Liver (tissue), 9 donors: Measurements from ENCODE around the gene FARSA. TPM values are rescaled to one million over a fixed set of nuclear protein-coding genes. Genes with fewer than 3 reads are reported as not detected.

ENCODE experiments used
- DNase-seq: peaks from one replicate; pipeline ENCODE4 v3.0.0-alpha.2; 2017; ENCODE audit warnings: low spot score
- H3K27ac ChIP-seq, 2 donors: one replicate each; pipeline ENCODE4 v1.7.0; 2013; ENCODE audit warnings: inconsistent platforms in 2 of 2, low read length in 2 of 2, control low read depth in 1 of 2, low read depth in 1 of 2, mild to moderate bottlenecking in 1 of 2
- H3K27me3 ChIP-seq, 4 donors: one replicate each; pipeline versions ENCODE4 v1.6.1 to v1.7.0; 2013; ENCODE audit warnings: low read length in 3 of 4, inconsistent platforms in 1 of 4, mild to moderate bottlenecking in 1 of 4, moderate library complexity in 1 of 4; ENCODE audit not compliant: control insufficient read depth in 4 of 4, insufficient read depth in 4 of 4
- H3K36me3 ChIP-seq, 4 donors: one replicate each; pipeline versions ENCODE4 v1.6.1 to v1.7.0; 2013; ENCODE audit warnings: low read length in 3 of 4, mild to moderate bottlenecking in 3 of 4, low read depth in 1 of 4, moderate library complexity in 1 of 4; ENCODE audit not compliant: control insufficient read depth in 4 of 4, insufficient read depth in 3 of 4
- H3K4me1 ChIP-seq, 4 donors: one replicate each; pipeline versions ENCODE4 v1.6.1 to v1.7.0; 2013; ENCODE audit warnings: low read length in 3 of 4, mild to moderate bottlenecking in 3 of 4, moderate library complexity in 1 of 4; ENCODE audit not compliant: control insufficient read depth in 4 of 4, insufficient read depth in 4 of 4
- H3K4me3 ChIP-seq, 3 donors: one replicate each; pipeline versions ENCODE4 v1.6.1 to v1.7.0; 2013; ENCODE audit warnings: low read length in 3 of 3, control low read depth in 1 of 3, low read depth in 1 of 3, mild to moderate bottlenecking in 1 of 3
- H3K9ac ChIP-seq, 2 donors: one replicate each; pipeline ENCODE4 v1.7.0; 2013; ENCODE audit warnings: low read length in 2 of 2, mild to moderate bottlenecking in 2 of 2, moderate library complexity in 2 of 2, control low read depth in 1 of 2, low read depth in 1 of 2
- H3K9me3 ChIP-seq, 4 donors: one replicate each; pipeline versions ENCODE4 v1.6.1 to v1.7.0; 2013; ENCODE audit warnings: low read length in 3 of 4; ENCODE audit not compliant: control insufficient read depth in 4 of 4
- FOXA1 ChIP-seq: IDR thresholded peaks from 2 replicates; pipeline ENCODE4 v1.6.1; 2016; ENCODE audit warnings: antibody characterized with exemption
- FOXA2 ChIP-seq: IDR thresholded peaks from 2 replicates; pipeline ENCODE4 v1.6.1; 2016; ENCODE audit warnings: antibody characterized with exemption
- GABPA ChIP-seq, 2 donors: IDR thresholded peaks in 1 of 2; conservative IDR thresholded peaks in 1 of 2; 2 replicates each; pipeline ENCODE4 v1.6.1; 2016; ENCODE audit warnings: antibody characterized with exemption in 2 of 2, mild to moderate bottlenecking in 1 of 2, moderate library complexity in 1 of 2
- HNF4A ChIP-seq, 2 donors: conservative IDR thresholded peaks; 2 replicates each; pipeline ENCODE4 v1.6.1; 2016; ENCODE audit warnings: antibody characterized with exemption in 2 of 2, mild to moderate bottlenecking in 2 of 2
- HNF4G ChIP-seq: IDR thresholded peaks from 2 replicates; pipeline ENCODE4 v1.6.1; 2016; ENCODE audit warnings: antibody characterized with exemption
- JUND ChIP-seq, 2 donors: IDR thresholded peaks; 2 replicates each; pipeline ENCODE4 v1.6.1; 2016; ENCODE audit warnings: antibody characterized with exemption in 2 of 2
- NR2F2 ChIP-seq: IDR thresholded peaks from 2 replicates; pipeline ENCODE4 v1.6.1; 2016; ENCODE audit warnings: antibody characterized with exemption
- RAD21 ChIP-seq, 2 donors: IDR thresholded peaks; 2 replicates each; pipeline ENCODE4 v1.6.1; 2016; ENCODE audit warnings: antibody characterized with exemption in 2 of 2, mild to moderate bottlenecking in 2 of 2
- RXRA ChIP-seq, 2 donors: IDR thresholded peaks; 2 replicates each; pipeline ENCODE4 v1.6.1; 2017 to 2018; ENCODE audit warnings: antibody characterized with exemption in 2 of 2, mild to moderate bottlenecking in 1 of 2
- SP1 ChIP-seq: IDR thresholded peaks from 2 replicates; pipeline ENCODE4 v1.6.1; 2018; ENCODE audit warnings: antibody characterized with exemption, mild to moderate bottlenecking
- TAF1 ChIP-seq: conservative IDR thresholded peaks from 2 replicates; pipeline ENCODE4 v1.6.1; 2016; ENCODE audit warnings: antibody characterized with exemption, mild to moderate bottlenecking
- WGBS: extraction: QIAGEN DNeasy Blood & Tissue Kit; methylation state at CpG from one replicate; pipeline ENCODE4 v1.1.7; 2013; 5-methylcytosine and 5-hydroxymethylcytosine counted together
- polyA plus RNA-seq, 2 donors: library from polyadenylated mRNA; stranded (reverse) in 1 of 2; unstranded in 1 of 2; fragments of 200-250 nt in 1 of 2; fragments of >200 nt in 1 of 2; fragmentation: Nextera tagmentation in 1 of 2; extraction: Ambion mirVana in 1 of 2; gene quantifications; one replicate each; pipeline versions ENCODE4 v1.2.1 to v1.2.3, GENCODE V29; 2013 to 2015
- total RNA-seq, 2 donors: library from RNA; depleted of rRNA; stranded (reverse); fragments of >200 nt; gene quantifications; one replicate each; pipeline ENCODE4 v1.2.3, GENCODE V29; 2014
- TF ChIP-seq, protein P1 (sequence below): IDR thresholded peaks from 2 replicates; pipeline ENCODE4 v1.6.1; 2016; ENCODE audit warnings: antibody characterized with exemption
- TF ChIP-seq, protein P2 (sequence below): IDR thresholded peaks from 2 replicates; pipeline ENCODE4 v1.6.1; 2016; ENCODE audit warnings: antibody characterized with exemption
- TF ChIP-seq, protein P3 (sequence below): fragments of 150-350 bp; IDR thresholded peaks from 2 replicates; pipeline ENCODE4 v1.5.1; 2017; ENCODE audit warnings: improper control_type of control experiment, low read depth, low read length; ENCODE audit not compliant: missing input control
- donor health status: healthy.
- donor health status: healthy.
- donor health status: healthy.
- donor health status: healthy.
- donor health status: healthy.

The FARSA gene
- total and polyA plus RNA-seq, 4 donors = 29.8 to 50.1 (median 34.3) TPM

DNA sequence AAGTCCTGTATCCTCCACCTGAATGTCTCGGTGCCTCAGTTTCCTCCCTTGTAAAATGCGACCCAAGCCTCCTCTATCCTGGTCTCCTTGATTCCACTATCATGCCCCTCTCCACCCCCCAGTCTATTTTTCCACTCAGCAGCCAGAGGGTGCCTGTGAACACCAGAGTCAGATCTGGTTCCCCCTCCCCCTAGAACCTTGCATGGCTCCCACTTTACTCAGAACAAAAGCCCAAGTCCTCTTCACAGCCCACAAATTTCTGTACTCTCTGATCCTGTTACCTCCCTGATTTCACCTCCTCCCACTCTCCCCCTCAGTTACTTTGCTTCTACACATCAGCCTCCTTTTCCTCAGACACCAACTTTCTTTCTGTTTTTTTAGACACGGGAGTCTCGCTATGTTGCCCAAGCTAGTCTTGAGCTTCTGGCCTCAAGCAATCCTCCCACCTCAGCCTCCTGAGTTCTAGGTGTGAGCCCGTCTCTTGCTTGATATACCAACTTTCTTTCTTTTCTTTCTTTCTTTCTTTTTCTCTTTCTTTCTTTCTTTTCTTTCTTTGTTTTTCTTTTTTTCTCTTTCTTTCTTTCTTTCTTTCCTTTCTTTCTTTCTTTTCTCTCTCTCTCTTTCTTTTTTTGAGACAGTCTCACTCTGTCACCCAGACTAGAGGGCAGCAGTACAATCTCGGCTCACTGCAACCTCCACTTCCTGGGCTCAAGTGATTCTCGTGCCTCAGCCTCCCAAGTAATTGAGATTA, 36.7 kb upstream of the FARSA start (continued):
- TF ChIP-seq, protein P1, sequence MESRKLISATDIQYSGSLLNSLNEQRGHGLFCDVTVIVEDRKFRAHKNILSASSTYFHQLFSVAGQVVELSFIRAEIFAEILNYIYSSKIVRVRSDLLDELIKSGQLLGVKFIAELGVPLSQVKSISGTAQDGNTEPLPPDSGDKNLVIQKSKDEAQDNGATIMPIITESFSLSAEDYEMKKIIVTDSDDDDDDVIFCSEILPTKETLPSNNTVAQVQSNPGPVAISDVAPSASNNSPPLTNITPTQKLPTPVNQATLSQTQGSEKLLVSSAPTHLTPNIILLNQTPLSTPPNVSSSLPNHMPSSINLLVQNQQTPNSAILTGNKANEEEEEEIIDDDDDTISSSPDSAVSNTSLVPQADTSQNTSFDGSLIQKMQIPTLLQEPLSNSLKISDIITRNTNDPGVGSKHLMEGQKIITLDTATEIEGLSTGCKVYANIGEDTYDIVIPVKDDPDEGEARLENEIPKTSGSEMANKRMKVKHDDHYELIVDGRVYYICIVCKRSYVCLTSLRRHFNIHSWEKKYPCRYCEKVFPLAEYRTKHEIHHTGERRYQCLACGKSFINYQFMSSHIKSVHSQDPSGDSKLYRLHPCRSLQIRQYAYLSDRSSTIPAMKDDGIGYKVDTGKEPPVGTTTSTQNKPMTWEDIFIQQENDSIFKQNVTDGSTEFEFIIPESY = no peak
- TF ChIP-seq, protein P2, sequence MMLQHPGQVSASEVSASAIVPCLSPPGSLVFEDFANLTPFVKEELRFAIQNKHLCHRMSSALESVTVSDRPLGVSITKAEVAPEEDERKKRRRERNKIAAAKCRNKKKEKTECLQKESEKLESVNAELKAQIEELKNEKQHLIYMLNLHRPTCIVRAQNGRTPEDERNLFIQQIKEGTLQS = no peak
- no peak for TF ChIP-seq RXRA (IDR thresholded peaks at IDR 0.05)
- TF ChIP-seq SP1 = no peak
- no peak for TF ChIP-seq RAD21 (IDR thresholded peaks at IDR 0.05)
- no peak for TF ChIP-seq HNF4A (conservative IDR thresholded peaks at IDR 0.05)

DNA sequence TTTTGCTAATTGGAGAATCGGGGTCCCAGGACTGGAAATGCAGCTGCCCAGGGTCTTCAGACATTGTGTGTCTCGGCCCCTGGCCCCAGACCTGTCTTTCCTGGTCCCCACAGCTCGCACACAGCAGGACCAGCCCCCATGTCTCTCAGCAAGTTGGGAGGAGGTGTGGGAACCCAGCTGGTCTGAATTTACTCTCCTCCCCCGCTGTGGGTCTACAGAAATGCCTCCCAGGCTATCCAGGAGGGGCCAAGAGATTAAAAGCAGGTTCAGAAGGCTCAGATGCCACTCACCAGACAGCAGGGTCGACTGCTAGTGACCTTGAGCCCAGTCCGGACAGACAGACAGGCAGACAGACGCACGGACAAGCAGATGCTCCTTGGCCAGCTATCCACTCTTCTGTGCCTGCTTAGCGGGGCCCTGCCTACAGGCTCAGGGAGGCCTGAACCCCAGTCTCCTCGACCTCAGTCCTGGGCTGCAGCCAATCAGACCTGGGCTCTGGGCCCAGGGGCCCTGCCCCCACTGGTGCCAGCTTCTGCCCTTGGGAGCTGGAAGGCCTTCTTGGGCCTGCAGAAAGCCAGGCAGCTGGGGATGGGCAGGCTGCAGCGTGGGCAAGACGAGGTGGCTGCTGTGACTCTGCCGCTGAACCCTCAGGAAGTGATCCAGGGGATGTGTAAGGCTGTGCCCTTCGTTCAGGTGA, 35.9 kb upstream of the FARSA start, which contains the start of gene DAND5:
TSS of gene DAND5 (plus strand) at position 285 of the 697 bp plus-strand sequence. CDS start at position 370, 85 bp downstream.
- H3K9me3 ChIP-seq = no peaks in the 10 kb centered on the region
- H3K27ac ChIP-seq = no peak within 1 kb of the TSS
- no peak for TF ChIP-seq HNF4G
- TF ChIP-seq HNF4A (conservative IDR thresholded peaks at IDR 0.05) = no peak
- TF ChIP-seq JUND (IDR thresholded peaks at IDR 0.05) = no peak
- TF ChIP-seq RAD21 (IDR thresholded peaks at IDR 0.05) = no peak
- no peak for TF ChIP-seq TAF1
- TF ChIP-seq, protein P2 = no peak
- no peak for TF ChIP-seq FOXA1
- TF ChIP-seq GABPA (IDR thresholded peaks at IDR 0.05 in 1 of 2, conservative IDR thresholded peaks at IDR 0.05 in 1 of 2) = no peak
- TF ChIP-seq, protein P3, sequence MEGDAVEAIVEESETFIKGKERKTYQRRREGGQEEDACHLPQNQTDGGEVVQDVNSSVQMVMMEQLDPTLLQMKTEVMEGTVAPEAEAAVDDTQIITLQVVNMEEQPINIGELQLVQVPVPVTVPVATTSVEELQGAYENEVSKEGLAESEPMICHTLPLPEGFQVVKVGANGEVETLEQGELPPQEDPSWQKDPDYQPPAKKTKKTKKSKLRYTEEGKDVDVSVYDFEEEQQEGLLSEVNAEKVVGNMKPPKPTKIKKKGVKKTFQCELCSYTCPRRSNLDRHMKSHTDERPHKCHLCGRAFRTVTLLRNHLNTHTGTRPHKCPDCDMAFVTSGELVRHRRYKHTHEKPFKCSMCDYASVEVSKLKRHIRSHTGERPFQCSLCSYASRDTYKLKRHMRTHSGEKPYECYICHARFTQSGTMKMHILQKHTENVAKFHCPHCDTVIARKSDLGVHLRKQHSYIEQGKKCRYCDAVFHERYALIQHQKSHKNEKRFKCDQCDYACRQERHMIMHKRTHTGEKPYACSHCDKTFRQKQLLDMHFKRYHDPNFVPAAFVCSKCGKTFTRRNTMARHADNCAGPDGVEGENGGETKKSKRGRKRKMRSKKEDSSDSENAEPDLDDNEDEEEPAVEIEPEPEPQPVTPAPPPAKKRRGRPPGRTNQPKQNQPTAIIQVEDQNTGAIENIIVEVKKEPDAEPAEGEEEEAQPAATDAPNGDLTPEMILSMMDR = no peak
- no peak for TF ChIP-seq RXRA (IDR thresholded peaks at IDR 0.05)
- no peaks in the 10 kb centered on the region for H3K27me3 ChIP-seq
- no peak within 1 kb of the TSS for H3K9ac ChIP-seq
- no peak for DNase-seq
- WGBS = 56% methylated on average over 14 of the region's 14 CpGs
- no peak within 1 kb of the TSS for H3K4me3 ChIP-seq
- no peaks in the 10 kb centered on the region for H3K36me3 ChIP-seq
- H3K4me1 ChIP-seq = peaks cover 0 to 15% (median 10%) of the 10 kb centered on the region in 4 donors

DNA sequence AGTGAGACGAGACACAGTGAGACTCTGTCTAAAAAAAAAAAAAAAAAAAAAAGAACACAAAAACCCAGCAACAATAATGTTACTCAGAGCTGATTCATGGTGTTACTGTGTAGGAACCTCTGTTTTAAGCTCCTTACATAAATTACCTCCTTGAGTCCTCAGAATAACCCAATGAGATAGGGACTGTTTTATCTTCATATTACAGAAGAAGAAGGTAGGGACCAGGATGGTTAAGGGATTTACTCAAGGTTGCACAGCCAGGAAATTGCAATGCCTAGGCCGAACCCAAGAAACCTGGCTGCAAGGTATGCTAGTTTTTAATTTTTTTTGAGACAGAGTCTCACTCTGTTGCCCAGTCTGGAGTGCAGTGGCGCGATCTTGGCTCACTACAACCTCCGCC, 34.4 kb upstream of the FARSA start:
- TF ChIP-seq FOXA2 (no peak), NR2F2 (no peak), GABPA (IDR thresholded peaks at IDR 0.05 in 1 of 2, conservative IDR thresholded peaks at IDR 0.05 in 1 of 2) (no peak)
- Histone ChIP-seq H3K4me3 (no peak overlapping the region), H3K4me1 (peaks cover 0 to 15% (median 10%) of the 10 kb centered on the region in 4 donors), H3K27ac (no peak overlapping the region), H3K36me3 (no peaks in the 10 kb centered on the region), H3K9ac (no peak overlapping the region), H3K27me3 (no peaks in the 10 kb centered on the region), H3K9me3 (no peaks in the 10 kb centered on the region)
- 95% methylated on average over 5 of the region's 5 CpGs for WGBS
- DNase-seq = no peak
